HepG2 (cell line): Measurements from ENCODE around the gene DCTN1. TPM values are rescaled to one million over a fixed set of nuclear protein-coding genes. Genes with fewer than 3 reads are reported as not detected.

Experiments used
- CREM ChIP-seq, 2 experiments: sonication (generic) in 1 of 2; formaldehyde crosslinking in 1 of 2; IDR thresholded peaks; 2 replicates each; pipeline versions ENCODE4 v1.4.0 to v1.6.1; 2016 to 2020; ENCODE audit warnings: antibody characterized with exemption in 1 of 2, mild to moderate bottlenecking in 1 of 2, missing genetic modification reagents in 1 of 2
- CTCF ChIP-seq: sonication (generic); formaldehyde crosslinking; IDR thresholded peaks from 2 replicates; pipeline ENCODE4 v1.5.0; 2020; ENCODE audit warnings: mild to moderate bottlenecking, missing genetic modification reagents, moderate library complexity
- DDIT3 ChIP-seq: sonication (generic); formaldehyde crosslinking; IDR thresholded peaks from 2 replicates; pipeline ENCODE4 v1.4.0; 2020; ENCODE audit warnings: mild to moderate bottlenecking, missing genetic modification reagents
- ETS1 ChIP-seq: sonication (generic); formaldehyde crosslinking; IDR thresholded peaks from 2 replicates; pipeline ENCODE4 v1.4.0; 2020; ENCODE audit warnings: missing genetic modification reagents
- FOXJ3 ChIP-seq: sonication (generic); formaldehyde crosslinking; IDR thresholded peaks from 2 replicates; pipeline ENCODE4 v1.4.0; 2020; ENCODE audit warnings: missing genetic modification reagents, mild to moderate bottlenecking, borderline replicate concordance
- MAF1 ChIP-seq: sonication (generic); formaldehyde crosslinking; IDR thresholded peaks from 2 replicates; pipeline ENCODE4 v1.5.0; 2020; ENCODE audit warnings: missing genetic modification reagents, borderline replicate concordance
- NFATC3 ChIP-seq: sonication (generic); formaldehyde crosslinking; IDR thresholded peaks from 2 replicates; pipeline ENCODE4 v1.5.1; 2020; ENCODE audit warnings: mild to moderate bottlenecking, missing genetic modification reagents
- PHF21A ChIP-seq: sonication (generic); formaldehyde crosslinking; IDR thresholded peaks from 2 replicates; pipeline ENCODE4 v1.5.0; 2020; ENCODE audit warnings: mild to moderate bottlenecking, missing genetic modification reagents
- POGK ChIP-seq: sonication (generic); formaldehyde crosslinking; conservative IDR thresholded peaks from 2 replicates; pipeline ENCODE4 v1.8.0; 2022; ENCODE audit warnings: mild to moderate bottlenecking, moderate library complexity, missing genetic modification reagents
- RBM39 ChIP-seq: fragments of 200-400 bp; formaldehyde crosslinking; IDR thresholded peaks from one replicate; pipeline ENCODE4 v1.6.1; 2018; ENCODE audit warnings: antibody characterized with exemption, mild to moderate bottlenecking, low read depth, low read length; ENCODE audit not compliant: poor library complexity, severe bottlenecking
- RORA ChIP-seq: sonication (generic); formaldehyde crosslinking; IDR thresholded peaks from 2 replicates; pipeline ENCODE4 v1.5.0; 2020; ENCODE audit warnings: mild to moderate bottlenecking, missing genetic modification reagents, moderate library complexity
- SATB2 ChIP-seq: sonication (generic); formaldehyde crosslinking; IDR thresholded peaks from 2 replicates; pipeline ENCODE4 v1.5.0; 2020; ENCODE audit warnings: missing genetic modification reagents
- TEF ChIP-seq: sonication (generic); formaldehyde crosslinking; IDR thresholded peaks from 2 replicates; pipeline ENCODE4 v1.5.0; 2020; ENCODE audit warnings: missing genetic modification reagents
- TP53 ChIP-seq: sonication (generic); formaldehyde crosslinking; conservative IDR thresholded peaks from 2 replicates; pipeline ENCODE4 v1.4.0; 2020; ENCODE audit warnings: missing genetic modification reagents
- ZBTB1 ChIP-seq: sonication (generic); formaldehyde crosslinking; IDR thresholded peaks from 2 replicates; pipeline ENCODE4 v1.4.0; 2020; ENCODE audit warnings: missing genetic modification reagents, borderline replicate concordance
- ZC3H4 ChIP-seq: sonication (generic); formaldehyde crosslinking; IDR thresholded peaks from 2 replicates; pipeline ENCODE4 v1.4.0; 2020; ENCODE audit warnings: missing genetic modification reagents, borderline replicate concordance
- ZNF10 ChIP-seq: sonication (generic); formaldehyde crosslinking; IDR thresholded peaks from 2 replicates; pipeline ENCODE4 v1.4.0; 2020; ENCODE audit warnings: mild to moderate bottlenecking, low read depth, missing genetic modification reagents, borderline replicate concordance
- ZNF124 ChIP-seq: sonication (generic); formaldehyde crosslinking; IDR thresholded peaks from 2 replicates; pipeline ENCODE4 v1.4.0; 2020; ENCODE audit warnings: missing genetic modification reagents
- ZNF282 ChIP-seq: fragments of 450-650 bp; IDR thresholded peaks from 2 replicates; pipeline ENCODE4 v1.6.1; 2018; ENCODE audit not compliant: partially characterized antibody
- ZNF501 ChIP-seq: sonication (generic); formaldehyde crosslinking; IDR thresholded peaks from 2 replicates; pipeline ENCODE4 v1.5.1; 2020; ENCODE audit warnings: mild to moderate bottlenecking, moderate library complexity, missing genetic modification reagents
- ZNF513 ChIP-seq: sonication (generic); formaldehyde crosslinking; conservative IDR thresholded peaks from 2 replicates; pipeline ENCODE4 v1.5.0; 2020; ENCODE audit warnings: missing genetic modification reagents
- polyA plus RNA-seq, 8 experiments: library from polyadenylated mRNA; depleted of rRNA in 3 of 8; stranded (reverse) in 7 of 8; unstranded in 1 of 8; fragments of >200 nt; fragmentation: Illumina TruSeq in 4 of 8; extraction: Trizol in 4 of 8; gene quantifications; 2 replicates each; pipeline versions ENCODE4 v1.2.1 to v1.2.3, GENCODE V29; 2011 to 2016; ENCODE audit warnings: low read depth in 4 of 8, missing spikeins in 1 of 8, mixed read lengths in 1 of 8; ENCODE audit not compliant: insufficient read depth in 1 of 8
- total RNA-seq, 5 experiments: library from RNA; depleted of rRNA; stranded (reverse); fragments of >200 nt; fragmentation: Illumina TruSeq; extraction: Trizol; gene quantifications; 2 replicates each; pipeline ENCODE4 v1.2.3, GENCODE V29; 2016; ENCODE audit warnings: low read depth in 1 of 5

DCTN1 gene
- total and polyA plus RNA-seq, 2 of the 13 experiments (the other 11 are each of a cell fraction or from before 2014, with no cell fraction given): 73.2 to 122 TPM

- TF ChIP-seq POGK (CRISPR knock-in tag) (peak; percentile 78), ZNF282 (no peak), ETS1 (no peak), RORA (no peak), FOXJ3 (no peak), ZNF10 (CRISPR knock-in tag) (no peak), RBM39 (peak; percentile 65), ZNF513 (no peak), ZBTB1 (CRISPR knock-in tag) (no peak), CREM (IDR thresholded peaks at IDR 0.05) (no peak), CREM (CRISPR knock-in tag; IDR thresholded peaks at IDR 0.05) (no peak), NFATC3 (CRISPR knock-in tag) (no peak), TP53 (CRISPR knock-in tag) (no peak), DDIT3 (no peak), CTCF (CRISPR knock-in tag) (peak; percentile 98), ZC3H4 (CRISPR knock-in tag) (no peak), MAF1 (CRISPR knock-in tag) (peak; percentile 60; the same call in 1 of the 2 replicates), ZNF124 (CRISPR knock-in tag) (peak; percentile 19; the same call in 1 of the 2 replicates), SATB2 (CRISPR knock-in tag) (no peak), TEF (CRISPR knock-in tag) (peak; percentile 52; the same call in 1 of the 2 replicates), ZNF501 (CRISPR knock-in tag) (peak; percentile 64; the same call in 1 of the 2 replicates), PHF21A (CRISPR knock-in tag) (peak; percentile 34; the same call in 1 of the 2 replicates)
Measured at GRCh38 chr2:74391580-74392448, 11.7 kb upstream of the DCTN1 start (continued).
